Stomach (tissue), 4 donors: Measurements from ENCODE around the gene REXO1.

Experiments used
- POLR2A ChIP-seq, 4 donors: fragments of 450-650 bp; IDR thresholded peaks; one replicate each; pipeline ENCODE4 v1.6.1; 2016; ENCODE audit warnings: antibody characterized with exemption in 4 of 4, control low read depth in 2 of 4, mild to moderate bottlenecking in 1 of 4, moderate library complexity in 1 of 4
- POLR2AphosphoS5 ChIP-seq, 3 donors: sonication (generic); formaldehyde crosslinking; IDR thresholded peaks; one replicate each; pipeline ENCODE4 v1.6.1; 2016; ENCODE audit warnings: antibody characterized with exemption in 3 of 3
- TF ChIP-seq, protein P1 (sequence below), 7 experiments: fragments of 450-650 bp in 4 of 7; fragments of 200-600 bp in 3 of 7; sonication (generic) in 3 of 7; IDR thresholded peaks; one replicate each; pipeline ENCODE4 v1.5.1; 2016 to 2019; ENCODE audit warnings: antibody characterized with exemption in 7 of 7, control low read depth in 2 of 7, mild to moderate bottlenecking in 1 of 7

DNA sequence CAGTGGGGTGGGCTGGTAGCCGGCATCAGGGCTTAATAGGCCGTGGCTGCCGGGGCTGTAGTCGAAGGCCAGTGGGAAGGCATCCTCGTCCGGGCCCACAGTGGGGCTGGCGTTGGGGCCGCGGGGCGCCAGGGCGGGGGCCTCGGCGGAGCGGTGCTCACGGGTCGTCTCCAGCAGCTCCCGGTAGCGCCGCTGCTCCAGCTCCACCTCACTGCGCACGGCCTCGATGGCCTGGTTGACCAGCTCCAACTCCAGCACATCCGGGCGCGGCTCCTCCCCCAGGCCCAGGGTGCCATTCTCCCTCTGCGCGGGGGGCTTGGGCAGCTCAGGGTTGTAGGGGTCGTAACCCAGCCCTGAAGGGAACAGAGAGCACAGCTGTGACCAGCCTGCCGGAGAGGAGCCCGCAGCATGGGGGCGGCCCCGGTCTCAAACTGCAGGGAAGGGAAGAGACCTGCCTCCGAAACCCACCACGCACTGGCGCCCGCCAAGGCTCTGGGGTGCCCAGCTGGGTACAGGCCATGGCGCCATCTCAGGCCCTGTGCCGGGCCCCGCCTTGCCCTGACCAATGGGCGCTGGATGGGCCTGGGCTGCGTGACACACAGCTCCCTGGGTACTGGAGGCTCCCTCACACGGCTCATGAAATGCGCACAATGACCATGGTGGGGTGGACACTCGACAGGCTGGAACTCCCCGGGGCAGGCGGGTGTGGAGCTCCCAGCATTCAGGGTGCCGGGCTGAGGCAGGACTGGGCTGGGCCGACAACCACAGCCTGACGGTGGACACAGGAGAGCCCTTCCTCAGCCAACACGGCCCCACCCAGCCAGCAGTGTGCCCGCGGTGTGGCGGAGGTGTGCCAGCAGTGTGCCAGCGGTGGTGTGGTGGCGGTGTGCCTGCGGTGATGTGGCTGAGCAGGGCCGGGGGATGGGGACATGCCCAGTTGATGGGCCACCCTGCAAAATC lies 19.7 kb downstream of the REXO1 start:
- TF ChIP-seq POLR2A (IDR thresholded peaks at IDR 0.05) = no peak
- TF ChIP-seq, protein P1, sequence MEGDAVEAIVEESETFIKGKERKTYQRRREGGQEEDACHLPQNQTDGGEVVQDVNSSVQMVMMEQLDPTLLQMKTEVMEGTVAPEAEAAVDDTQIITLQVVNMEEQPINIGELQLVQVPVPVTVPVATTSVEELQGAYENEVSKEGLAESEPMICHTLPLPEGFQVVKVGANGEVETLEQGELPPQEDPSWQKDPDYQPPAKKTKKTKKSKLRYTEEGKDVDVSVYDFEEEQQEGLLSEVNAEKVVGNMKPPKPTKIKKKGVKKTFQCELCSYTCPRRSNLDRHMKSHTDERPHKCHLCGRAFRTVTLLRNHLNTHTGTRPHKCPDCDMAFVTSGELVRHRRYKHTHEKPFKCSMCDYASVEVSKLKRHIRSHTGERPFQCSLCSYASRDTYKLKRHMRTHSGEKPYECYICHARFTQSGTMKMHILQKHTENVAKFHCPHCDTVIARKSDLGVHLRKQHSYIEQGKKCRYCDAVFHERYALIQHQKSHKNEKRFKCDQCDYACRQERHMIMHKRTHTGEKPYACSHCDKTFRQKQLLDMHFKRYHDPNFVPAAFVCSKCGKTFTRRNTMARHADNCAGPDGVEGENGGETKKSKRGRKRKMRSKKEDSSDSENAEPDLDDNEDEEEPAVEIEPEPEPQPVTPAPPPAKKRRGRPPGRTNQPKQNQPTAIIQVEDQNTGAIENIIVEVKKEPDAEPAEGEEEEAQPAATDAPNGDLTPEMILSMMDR (IDR thresholded peaks at IDR 0.05) = no peak
- no peak for TF ChIP-seq POLR2AphosphoS5 (IDR thresholded peaks at IDR 0.05)
